B cell (primary cell): ENCODE data around the gene NCAPH2. TPM values are rescaled to one million over a fixed set of nuclear protein-coding genes. Genes with fewer than 3 reads are reported as not detected.
A peak's percentile ranks its signal among the peaks of the same experiment; 100 is the strongest.

Source experiments
- ATAC-seq: fragments of 200-7000 bp; cut with Tn5 transposase; one replicate; pipeline ENCODE4 v1.10.0; 2021; ENCODE audit warnings: low read depth, mild to moderate bottlenecking, moderate number of reproducible peaks, moderate library complexity
- CTCF ChIA-PET: fragments of 350-600 bp; sonication (Branson Sonifier 250); formaldehyde crosslinking; loops from one replicate; lab custom pipeline; 2021; ENCODE audit warnings: antibody characterized with exemption, inconsistent platforms; lab: Charles Lee
- POLR2A ChIA-PET: fragments of 350-600 bp; sonication (Branson Sonifier 250); formaldehyde crosslinking; loops from one replicate; lab custom pipeline; 2021; ENCODE audit warnings: antibody characterized with exemption; lab: Charles Lee
- DNase-seq: peaks from one replicate; pipeline ENCODE4 v3.0.0; 2013
- H2AFZ ChIP-seq: 2 replicates; pipeline ENCODE4 v1.6.1; 2012; ENCODE audit warnings: mild to moderate bottlenecking, low read depth, low read length; ENCODE audit not compliant: insufficient read depth, poor library complexity, severe bottlenecking
- H3K27ac ChIP-seq, 2 donors: 1 replicate in 1 of 2; 2 replicates in 1 of 2; pipeline ENCODE4 v1.5.1; 2012 to 2013; ENCODE audit warnings: low read length in 2 of 2, mild to moderate bottlenecking in 2 of 2, moderate library complexity in 1 of 2
- H3K27me3 ChIP-seq, 4 experiments: fragments of 200-600 bp in 1 of 4; sonication (generic) in 1 of 4; replicated peaks in 1 of 4; 1 replicate in 2 of 4; 2 replicates in 2 of 4; pipeline versions ENCODE4 v1.6.1 to v1.7.0; 2013 to 2016; ENCODE audit warnings: low read length in 3 of 4, mild to moderate bottlenecking in 2 of 4, mixed read lengths in 1 of 4, moderate library complexity in 1 of 4; ENCODE audit not compliant: insufficient read depth in 4 of 4, control insufficient read depth in 3 of 4; ENCODE audit errors: control extremely low read depth in 1 of 4
- H3K36me3 ChIP-seq, 2 experiments: replicated peaks in 1 of 2; 1 replicate in 1 of 2; 2 replicates in 1 of 2; pipeline versions ENCODE4 v1.6.1 to v1.7.1; 2013; ENCODE audit warnings: low read length in 1 of 2; ENCODE audit not compliant: insufficient read depth in 2 of 2, control insufficient read depth in 1 of 2; ENCODE audit errors: control extremely low read depth in 1 of 2, extremely low read depth in 1 of 2
- H3K4me1 ChIP-seq, 2 donors: fragments of 200-600 bp in 1 of 2; sonication (generic) in 1 of 2; 1 replicate in 1 of 2; 2 replicates in 1 of 2; pipeline versions ENCODE4 v1.5.1 to v1.6.1; 2013 to 2017; ENCODE audit warnings: low read length in 2 of 2; ENCODE audit not compliant: control insufficient read depth in 2 of 2, insufficient read depth in 2 of 2
- H3K4me2 ChIP-seq: replicated peaks from 2 replicates; pipeline ENCODE3; 2012; ENCODE audit warnings: mild to moderate bottlenecking, low read depth, low read length; ENCODE audit not compliant: poor library complexity, severe bottlenecking
- H3K4me3 ChIP-seq, 5 experiments: fragments of 200-600 bp in 1 of 5; sonication (generic) in 1 of 5; 1 replicate in 3 of 5; 2 replicates in 2 of 5; pipeline versions ENCODE4 v1.5.1 to v1.7.0; 2011 to 2016; ENCODE audit warnings: low read length in 4 of 5, mild to moderate bottlenecking in 4 of 5, low read depth in 2 of 5, control low read depth in 1 of 5, moderate library complexity in 1 of 5; ENCODE audit not compliant: insufficient read depth in 1 of 5; ENCODE audit errors: control extremely low read depth in 1 of 5, extremely low read depth in 1 of 5
- H3K79me2 ChIP-seq: fragments of 200-600 bp; sonication (generic); one replicate; pipeline ENCODE4 v1.6.0; 2016; ENCODE audit warnings: low read length; ENCODE audit not compliant: control insufficient read depth, insufficient read depth
- H3K9ac ChIP-seq: fragments of 200-600 bp; sonication (generic); 2 replicates; pipeline ENCODE4 v1.6.1; 2017; ENCODE audit warnings: mild to moderate bottlenecking, low read length, moderate library complexity
- H3K9me3 ChIP-seq, 3 donors: one replicate each; pipeline versions ENCODE4 v1.6.1 to v1.7.1; 2013; ENCODE audit warnings: low read length in 2 of 3; ENCODE audit not compliant: control insufficient read depth in 2 of 3, insufficient read depth in 1 of 3; ENCODE audit errors: control extremely low read depth in 1 of 3
- H4K20me1 ChIP-seq: 2 replicates; pipeline ENCODE4 v1.6.0; 2012; ENCODE audit warnings: mild to moderate bottlenecking, low read length; ENCODE audit not compliant: insufficient read depth, control insufficient read depth, poor library complexity, severe bottlenecking
- H3K27ac Mint-ChIP-seq: one replicate; pipeline ENCODE4 v1.8.0; 2021; ENCODE audit warnings: mixed read lengths
- H3K27me3 Mint-ChIP-seq: one replicate; pipeline ENCODE4 v1.8.0; 2021; ENCODE audit warnings: mixed read lengths
- H3K4me1 Mint-ChIP-seq: one replicate; pipeline ENCODE4 v1.8.0; 2021; ENCODE audit warnings: mixed read lengths
- H3K4me3 Mint-ChIP-seq: one replicate; pipeline ENCODE4 v1.8.0; 2021; ENCODE audit warnings: mixed read lengths
- H3K9me3 Mint-ChIP-seq: one replicate; pipeline ENCODE4 v1.8.0; 2022; ENCODE audit warnings: mixed read lengths; ENCODE audit not compliant: insufficient read depth
- CTCF ChIP-seq: fragments of 200-600 bp; IDR thresholded peaks from one replicate; pipeline ENCODE4 v1.8.0; 2022; ENCODE audit warnings: antibody characterized with exemption, mild to moderate bottlenecking
- EZH2 ChIP-seq: IDR thresholded peaks from 2 replicates; pipeline ENCODE4 v1.6.1; 2012; ENCODE audit warnings: borderline replicate concordance, low read depth, mild to moderate bottlenecking, moderate library complexity, low read length; ENCODE audit not compliant: insufficient read depth, poor library complexity, severe bottlenecking
- WGBS: methylation state at CpG from one replicate; pipeline ENCODE4 v1.1.5; 2013; ENCODE audit warnings: missing lambda C conversion rate; ENCODE audit not compliant: insufficient coverage; 5-methylcytosine and 5-hydroxymethylcytosine counted together
- intact Hi-C: fragments of 100-400 bp; cut with micrococcal nuclease; formaldehyde crosslinking; loops from one replicate; pipeline ENCODE4 v1.10.0; 2022
- polyA minus RNA-seq: library from RNA; depleted of rRNA, polyadenylated mRNA; stranded (reverse); fragments of >200 nt; gene quantifications from 2 replicates; pipeline ENCODE4 v1.2.3, GENCODE V29; 2012
- polyA plus RNA-seq: library from polyadenylated mRNA; depleted of rRNA; stranded (reverse); fragments of >200 nt; gene quantifications from 2 replicates; pipeline ENCODE4 v1.2.3, GENCODE V29; 2012
- total RNA-seq, 2 donors: library from RNA; stranded (reverse); fragments of 120-200 nt in 1 of 2; gene quantifications; 1 replicate in 1 of 2; 2 replicates in 1 of 2; pipeline versions ENCODE4 v1.2.3 to v1.2.4, GENCODE V29; 2013 to 2022

The NCAPH2 gene
- total RNA-seq (71.5 and 76.9 TPM in 2 replicates), polyA plus RNA-seq (47.1 and 64.9 TPM in 2 replicates), polyA minus RNA-seq (48.4 and 60.3 TPM in 2 replicates)
- total RNA-seq (2013): 41.8 TPM

- H3K4me1 ChIP-seq: peaks cover 19 to 29% of the 10 kb centered on the region in 2 donors
- ChIA-PET POLR2A (interaction anchor here (0.6 to 1.9 kb wide), 12 partner anchors 10 to 113 kb away, joined by 3 to 35 read pairs (median 8); partner anchors contain the start of genes CHKB, SCO2 and TYMP), CTCF (interaction anchor here (0.7 to 5.8 kb wide), 11 partner anchors 10 to 264 kb away, joined by 3 to 71 read pairs (median 3); partner anchors contain the start of genes SCO2 and SYCE3)
- ATAC-seq (peak; percentile 71), DNase-seq (peak; percentile 98)
- no peaks in the 10 kb centered on the region for H3K27me3 ChIP-seq
- H3K4me3 ChIP-seq: peak within 1 kb of the TSS; percentile 75 to 92 (median 91)
- Mint-ChIP-seq H3K27me3 (no peaks in the 10 kb centered on the region), H3K27ac (peak within 1 kb of the TSS; percentile 98), H3K9me3 (no peaks in the 10 kb centered on the region), H3K4me3 (peak within 1 kb of the TSS; percentile 95), H3K4me1 (peaks cover 28% of the 10 kb centered on the region)
- peaks cover 0 to 25% of the 10 kb centered on the region in 2 experiments for H3K36me3 ChIP-seq
- H3K9me3 ChIP-seq: no peaks in the 10 kb centered on the region
- TF ChIP-seq CTCF: no peak
- no peak for TF ChIP-seq EZH2
- peak within 1 kb of the TSS; percentile 93 for H3K4me2 ChIP-seq
- H3K9ac ChIP-seq: peak within 1 kb of the TSS; percentile 86
- H3K27ac ChIP-seq: peak within 1 kb of the TSS; percentile 88 to 92
- WGBS: 1% methylated on average over 52 of the region's 76 CpGs
- H2AFZ ChIP-seq: peak within 1 kb of the TSS; percentile 81
- peaks cover 42% of the 10 kb centered on the region for H4K20me1 ChIP-seq
- intact Hi-C loops: loop anchor here (1.0 to 5.0 kb wide), 7 partner anchors 17 to 166 kb away; partner anchors contain the start of genes CHKB, KLHDC7B, PPP6R2 and SCO2
- peaks cover 61% of the 10 kb centered on the region for H3K79me2 ChIP-seq
Observed at GRCh38 chr22:50507991-50508884, at the start of gene NCAPH2. NCAPH2 (plus strand) TSS chr22:50508224; CDS start chr22:50508338, 114 bp downstream.
